Stimulated activated naive CD8-positive, alpha-beta T cell treated with anti-CD3 and anti-CD28 coated beads, Interleukin-15, Interleukin-2, amounts not matched to agents 100 ng/mL and 50 ng/mL, for 24 hours (primary cell): ENCODE measurements around the gene TSPY9.
"Not testable (repeated sequence)": the region's sequence is repeated elsewhere in the genome, so short reads cannot be mapped to it uniquely, and the experiment has no call there.

ENCODE experiments used
- H3K27ac Mint-ChIP-seq: one replicate; pipeline ENCODE4 v1.8.0; 2021; ENCODE audit warnings: mild to moderate bottlenecking, mixed read lengths
- H3K27me3 Mint-ChIP-seq: one replicate; pipeline ENCODE4 v1.8.0; 2021; ENCODE audit warnings: mixed read lengths
- H3K36me3 Mint-ChIP-seq: one replicate; pipeline ENCODE4 v1.8.0; 2021; ENCODE audit warnings: low read depth, mixed read lengths
- H3K4me1 Mint-ChIP-seq: one replicate; pipeline ENCODE4 v1.8.0; 2021; ENCODE audit warnings: low read depth, mixed read lengths
- H3K4me3 Mint-ChIP-seq: one replicate; pipeline ENCODE4 v1.8.0; 2021; ENCODE audit warnings: mild to moderate bottlenecking, mixed read lengths
- H3K9me3 Mint-ChIP-seq: one replicate; pipeline ENCODE4 v1.8.0; 2021; ENCODE audit warnings: mixed read lengths

The TSPY9 gene

GRCh38 chrY:9486967-9487366, at the start of gene TSPY9:
Gene TSPY9, plus strand, starts transcription at chrY:9487267. Its CDS starts 46 bp downstream, at chrY:9487313.
- not testable (repeated sequence) for H3K27me3 Mint-ChIP-seq, H3K4me3 Mint-ChIP-seq, H3K9me3 Mint-ChIP-seq, H3K4me1 Mint-ChIP-seq, H3K36me3 Mint-ChIP-seq, H3K27ac Mint-ChIP-seq

DNA sequence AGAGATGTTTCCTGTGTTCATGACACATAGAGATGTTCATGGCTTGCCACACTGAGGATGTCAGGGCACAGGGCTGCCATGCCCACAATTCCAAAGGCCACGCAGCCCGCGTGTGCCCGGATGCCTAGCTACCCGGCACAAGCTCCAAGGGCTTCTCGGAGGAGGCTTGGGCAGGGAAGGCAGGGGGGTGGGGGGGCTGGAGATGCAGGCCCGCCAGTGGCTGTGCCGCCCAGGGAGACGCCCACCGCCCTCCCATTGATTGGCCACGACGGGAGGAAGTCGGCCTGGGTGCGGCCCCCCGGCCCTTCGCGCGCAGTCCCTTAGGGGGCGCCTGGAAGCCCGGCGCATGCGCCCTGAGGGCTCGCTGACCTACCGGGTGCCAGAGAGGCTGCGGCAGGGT, 20.4 kb upstream of the TSPY9 start, which contains the start of gene TSPY1:
TSS of gene TSPY1 (plus strand) at position 301 of the 400 bp plus-strand sequence. CDS start at position 347, 46 bp downstream.
- H3K27ac Mint-ChIP-seq, H3K4me3 Mint-ChIP-seq, H3K27me3 Mint-ChIP-seq, H3K36me3 Mint-ChIP-seq, H3K9me3 Mint-ChIP-seq, H3K4me1 Mint-ChIP-seq: not testable (repeated sequence)

DNA sequence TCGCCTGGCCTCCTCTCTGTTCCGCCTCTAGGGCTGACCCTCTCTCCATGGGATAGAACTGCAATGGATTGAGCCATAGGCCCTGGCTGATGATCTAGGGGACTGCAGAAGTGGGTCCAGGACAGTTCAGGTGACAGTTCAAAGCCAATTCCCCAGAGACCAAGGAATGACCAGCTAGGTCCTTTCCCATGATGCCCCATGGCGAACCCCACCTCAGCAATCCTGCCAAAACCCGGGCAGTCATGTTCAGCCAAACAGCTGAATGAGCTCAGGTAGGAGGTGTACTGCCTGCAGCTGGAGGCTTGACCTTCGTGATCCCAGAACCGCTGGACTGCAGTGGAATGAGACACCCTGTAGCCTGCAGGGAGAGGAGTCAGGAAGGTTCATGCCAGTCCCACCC, 17.3 kb downstream of the TSPY9 start:
- H3K9me3 Mint-ChIP-seq, H3K27me3 Mint-ChIP-seq, H3K27ac Mint-ChIP-seq, H3K4me1 Mint-ChIP-seq, H3K36me3 Mint-ChIP-seq, H3K4me3 Mint-ChIP-seq: not testable (repeated sequence)

- H3K9me3 Mint-ChIP-seq, H3K27ac Mint-ChIP-seq, H3K4me1 Mint-ChIP-seq, H3K4me3 Mint-ChIP-seq, H3K36me3 Mint-ChIP-seq, H3K27me3 Mint-ChIP-seq: not testable (repeated sequence)
These were observed 29.2 kb downstream of the TSPY9 start for GRCh38 chrY:9516287-9516686.

- not testable (repeated sequence) for H3K4me1 Mint-ChIP-seq, H3K27me3 Mint-ChIP-seq, H3K27ac Mint-ChIP-seq, H3K4me3 Mint-ChIP-seq, H3K36me3 Mint-ChIP-seq, H3K9me3 Mint-ChIP-seq
These were observed 40.5 kb downstream of the TSPY9 start, which contains the start of gene TSPY10 for GRCh38 chrY:9527580-9527979. Gene TSPY10, plus strand, starts transcription at chrY:9527880. Its CDS starts 46 bp downstream, at chrY:9527926.
